HCT116 (cell line): Measurements from ENCODE around the gene PRKG2. TPM values are rescaled to one million over a fixed set of nuclear protein-coding genes. Genes with fewer than 3 reads are reported as not detected.

Experiments used
- ATAC-seq: fragments of 200-7000 bp; cut with Tn5 transposase; 2 replicates; pipeline ENCODE4 v1.9.1; 2020; ENCODE audit warnings: mild to moderate bottlenecking, moderate library complexity
- BruUV-seq: library from RNA; stranded (reverse); fragments of 400-500 nt; replicated peaks from 2 replicates; lab custom pipeline; 2021; lab: Mats Ljungman, UMichigan
- CTCF ChIA-PET: fragments of 300-600 bp; sonication (Branson Sonifier 250); formaldehyde crosslinking; loops from one replicate; lab custom pipeline; 2021; ENCODE audit warnings: antibody characterized with exemption; lab: Charles Lee
- POLR2A ChIA-PET: fragments of 300-600, 350-600 bp; sonication (Branson Sonifier 250); formaldehyde crosslinking; loops from one replicate; lab custom pipeline; 2021; ENCODE audit warnings: antibody characterized with exemption; lab: Charles Lee
- RAD21 ChIA-PET, 2 experiments: fragments of 300-600 bp; sonication (Branson Sonifier 250); formaldehyde crosslinking; loops; one replicate each; lab custom pipeline; 2023; ENCODE audit warnings: low total read pairs in 2 of 2; ENCODE audit not compliant: uncharacterized antibody in 2 of 2, unreplicated experiment in 2 of 2, low non-redundant PET in 1 of 2; lab: Charles Lee
- DNase-seq: peaks from one replicate; pipeline ENCODE4 v3.0.0-alpha.2; 2010; ENCODE audit warnings: low read depth, low spot score
- H2AFZ ChIP-seq: fragments of 200-600 bp; shearing (Covaris generic), sonication (generic); 2 replicates; pipeline ENCODE4 v1.6.1; 2017; ENCODE audit warnings: low read depth, mixed run types, mixed read lengths, antibody characterized with exemption, low read length; ENCODE audit not compliant: poor library complexity, severe bottlenecking
- H3K27ac ChIP-seq: 2 replicates; pipeline ENCODE4 v1.5.1; 2012; ENCODE audit warnings: low read depth, low read length
- H3K27me3 ChIP-seq: fragments of 200-600 bp; sonication (generic); 2 replicates; pipeline ENCODE4 v1.6.1; 2016; ENCODE audit warnings: mixed run types, low read length, mixed read lengths; ENCODE audit not compliant: insufficient read depth
- H3K36me3 ChIP-seq, 2 experiments: fragments of 200-500 bp in 1 of 2; fragments of 200-600 bp in 1 of 2; sonication (Bioruptor generic) in 1 of 2; sonication (generic) in 1 of 2; 2 replicates each; pipeline versions ENCODE4 v1.5.1 to v1.6.1; 2014 to 2016; ENCODE audit warnings: low read length in 2 of 2, inconsistent platforms in 1 of 2, mixed read lengths in 1 of 2, mixed run types in 1 of 2; ENCODE audit not compliant: insufficient read depth in 2 of 2, control insufficient read depth in 1 of 2
- H3K4me1 ChIP-seq, 2 experiments: fragments of 200-600 bp in 1 of 2; sonication (generic) in 1 of 2; 2 replicates each; pipeline versions ENCODE4 v1.5.1 to v1.6.1; 2012 to 2017; ENCODE audit warnings: low read length in 2 of 2, inconsistent platforms in 1 of 2, mild to moderate bottlenecking in 1 of 2, mixed read lengths in 1 of 2, mixed run types in 1 of 2, moderate library complexity in 1 of 2; ENCODE audit not compliant: insufficient read depth in 2 of 2, control insufficient read depth in 1 of 2
- H3K4me2 ChIP-seq: fragments of 200-600 bp; sonication (generic); 2 replicates; pipeline ENCODE4 v1.6.1; 2017; ENCODE audit warnings: mixed run types, low read length, mixed read lengths
- H3K4me3 ChIP-seq, 2 experiments: fragments of 200-600 bp in 1 of 2; sonication (generic) in 1 of 2; replicated peaks in 1 of 2; 2 replicates each; pipeline ENCODE4 v1.5.1; 2011 to 2016; ENCODE audit warnings: low read length in 2 of 2, control low read depth in 1 of 2, low read depth in 1 of 2, mild to moderate bottlenecking in 1 of 2, mixed read lengths in 1 of 2, mixed run types in 1 of 2
- H3K79me2 ChIP-seq: fragments of 200-600 bp; sonication (generic); 2 replicates; pipeline ENCODE4 v1.6.1; 2017; ENCODE audit warnings: mild to moderate bottlenecking, mixed run types, low read length, moderate library complexity, mixed read lengths; ENCODE audit not compliant: insufficient read depth
- H3K9ac ChIP-seq: fragments of 200-600 bp; sonication (generic); 2 replicates; pipeline ENCODE4 v1.6.1; 2016; ENCODE audit warnings: low read length, mixed read lengths
- H3K9me2 ChIP-seq: fragments of 200-600 bp; sonication (generic), shearing (Covaris generic); 2 replicates; pipeline ENCODE4 v1.6.1; 2017; ENCODE audit warnings: mixed run types, mild to moderate bottlenecking, moderate library complexity; ENCODE audit not compliant: insufficient read depth
- H3K9me3 ChIP-seq, 2 experiments: fragments of 200-500 bp in 1 of 2; fragments of 200-600 bp in 1 of 2; sonication (Bioruptor generic) in 1 of 2; sonication (generic) in 1 of 2; 2 replicates each; pipeline ENCODE4 v1.6.1; 2014 to 2017; ENCODE audit warnings: low read length in 2 of 2, mixed read lengths in 2 of 2, inconsistent platforms in 1 of 2, low read depth in 1 of 2, mild to moderate bottlenecking in 1 of 2, mixed run types in 1 of 2, moderate library complexity in 1 of 2; ENCODE audit not compliant: control insufficient read depth in 1 of 2, insufficient read depth in 1 of 2
- H4K20me1 ChIP-seq: fragments of 200-600 bp; sonication (generic), shearing (Covaris generic); 2 replicates; pipeline ENCODE4 v1.6.1; 2017; ENCODE audit warnings: mixed run types, mild to moderate bottlenecking, moderate library complexity; ENCODE audit not compliant: insufficient read depth
- CEBPB ChIP-seq: IDR thresholded peaks from 2 replicates; pipeline ENCODE4 v1.6.1; 2012; ENCODE audit warnings: low read depth
- CTCF ChIP-seq, 3 experiments: fragments of 200-600 bp in 1 of 3; sonication (generic) in 1 of 3; IDR thresholded peaks in 2 of 3; conservative IDR thresholded peaks in 1 of 3; 2 replicates each; pipeline ENCODE4 v1.5.1; 2012 to 2017; ENCODE audit warnings: low read depth in 2 of 3, low read length in 2 of 3, antibody characterized with exemption in 1 of 3, borderline replicate concordance in 1 of 3, control low read depth in 1 of 3, mild to moderate bottlenecking in 1 of 3, mixed read lengths in 1 of 3, mixed run types in 1 of 3, moderate library complexity in 1 of 3; ENCODE audit not compliant: insufficient read depth in 1 of 3
- EGR1 ChIP-seq: IDR thresholded peaks from 2 replicates; pipeline ENCODE4 v1.6.1; 2012; ENCODE audit warnings: low read depth
- EZH2 ChIP-seq: fragments of 200-600 bp; sonication (generic); IDR thresholded peaks from 2 replicates; pipeline ENCODE4 v1.6.1; 2017; ENCODE audit warnings: antibody characterized with exemption, mixed run types
- POLR2AphosphoS5 ChIP-seq: IDR thresholded peaks from 2 replicates; pipeline ENCODE4 v1.6.1; 2011; ENCODE audit warnings: mild to moderate bottlenecking, low read depth, low read length, moderate library complexity
- SIN3A ChIP-seq: IDR thresholded peaks from 2 replicates; pipeline ENCODE4 v1.6.1; 2012; ENCODE audit warnings: low read depth
- TCF7L2 ChIP-seq: IDR thresholded peaks from 2 replicates; pipeline ENCODE4 v1.7.0; 2011; ENCODE audit warnings: borderline replicate concordance, inconsistent platforms; ENCODE audit not compliant: insufficient read depth, insufficient read length; ENCODE audit errors: extremely low read depth
- ZBTB33 ChIP-seq: IDR thresholded peaks from 2 replicates; pipeline ENCODE4 v1.6.1; 2011; ENCODE audit warnings: mild to moderate bottlenecking, low read length, moderate library complexity; ENCODE audit not compliant: insufficient replicate concordance; ENCODE audit errors: extremely low read depth
- intact Hi-C: fragments of 100-400 bp; cut with micrococcal nuclease; formaldehyde crosslinking; loops from 2 replicates; pipeline ENCODE4 v1.10.0; 2022
- total RNA-seq: library from RNA; stranded (reverse); gene quantifications from one replicate; pipeline ENCODE4 v1.2.1, GENCODE V29; 2021; ENCODE audit not compliant: unreplicated experiment

PRKG2 gene
- total RNA-seq, 1 experiment from 2014 or later: 2.1 TPM

DNA sequence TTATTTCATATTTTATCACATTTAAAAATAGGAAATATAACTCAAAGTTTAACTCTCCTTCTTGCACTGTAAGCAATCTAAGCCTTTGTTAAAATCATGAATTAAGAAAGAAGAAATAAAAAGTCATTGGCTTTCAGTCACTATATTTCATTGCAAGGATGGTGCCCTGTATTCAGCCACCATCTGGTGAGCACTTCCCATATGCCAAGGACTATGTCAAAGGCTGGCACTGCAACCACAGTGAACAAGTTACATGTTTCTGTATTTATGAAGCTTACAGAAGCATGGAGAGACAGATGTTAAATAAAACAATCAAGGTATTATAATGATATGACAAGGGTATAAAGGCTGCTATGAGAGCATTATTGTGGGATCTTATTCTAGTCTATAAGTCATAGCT lies 68.6 kb downstream of the PRKG2 start:
- no peaks in the 10 kb centered on the region for H3K27me3 ChIP-seq
- CTCF ChIA-PET: no interaction called here
- DNase-seq (no peak), ATAC-seq (no peak)
- no TSS peak for BruUV-seq
- H3K27ac ChIP-seq: no peak overlapping the region
- H3K4me2 ChIP-seq: no peak overlapping the region
- H3K79me2 ChIP-seq: no peaks in the 10 kb centered on the region
- intact Hi-C loops: no loop called here
- H3K4me3 ChIP-seq: no peak overlapping the region
- H3K9ac ChIP-seq: no peak overlapping the region
- no peaks in the 10 kb centered on the region for H3K9me3 ChIP-seq
- H2AFZ ChIP-seq: no peak overlapping the region
- no peaks in the 10 kb centered on the region for H3K36me3 ChIP-seq
- H3K4me1 ChIP-seq: no peaks in the 10 kb centered on the region
- no peak for TF ChIP-seq EZH2
- TF ChIP-seq CTCF (IDR thresholded peaks at IDR 0.05 in 2 of 3, conservative IDR thresholded peaks at IDR 0.05 in 1 of 3; ENCODE audit: borderline replicate concordance in 1 of 3, insufficient read depth in 1 of 3, low read depth in 2 of 3, low read length in 2 of 3): no peak
- no peak for TF ChIP-seq SIN3A
- TF ChIP-seq TCF7L2: no peak
- no peak for TF ChIP-seq EGR1
- TF ChIP-seq POLR2AphosphoS5: no peak
- TF ChIP-seq ZBTB33: no peak
- TF ChIP-seq CEBPB: no peak
- TF ChIP-seq, all 23 proteins: peak for 0
- RAD21 ChIA-PET: no interaction called here
- Histone ChIP-seq H3K9me2 (no peaks in the 10 kb centered on the region), H4K20me1 (no peaks in the 10 kb centered on the region)
- POLR2A ChIA-PET: interaction anchor here (1.0 kb wide), 1 partner anchor 18 kb away, joined by 3 read pairs; no protein-coding TSS in a partner anchor
